ENCODE data around the gene CAMK1. TPM values are rescaled to one million over a fixed set of nuclear protein-coding genes. Genes with fewer than 3 reads are reported as not detected.

CAMK1 gene
- total RNA-seq, 1 experiment from 2014 or later, result 9.7 TPM

DNA sequence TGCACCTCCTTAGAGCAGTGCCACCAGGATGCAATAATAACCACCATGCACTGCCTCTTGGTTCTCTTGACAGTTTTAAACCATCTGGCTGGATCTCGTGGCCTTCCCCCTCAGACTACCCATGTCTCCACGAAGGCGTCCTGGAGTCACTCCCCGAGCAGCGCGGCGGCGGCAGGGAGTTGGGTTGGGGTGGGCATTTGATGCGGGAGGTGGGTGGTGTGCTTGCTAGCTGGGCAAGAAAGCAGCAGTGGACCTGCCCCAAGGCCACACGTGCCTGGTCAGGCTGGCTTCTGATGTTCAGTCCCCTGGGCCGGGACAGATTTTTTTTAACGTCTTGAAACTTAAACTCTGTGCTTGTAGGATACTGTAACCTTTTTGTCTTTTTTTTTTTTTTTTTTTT, 36.4 kb upstream of the CAMK1 start:
- no peaks in the 10 kb centered on the region for H3K9me3 ChIP-seq (ENCODE audit: control insufficient read depth, insufficient read depth, low read depth, low read length)
- no peak for ATAC-seq
- H3K27ac ChIP-seq (ENCODE audit: low read length), result no peak overlapping the region
- BruUV-seq (replicated peaks), result no TSS peak
- ChIA-PET CTCF (no interaction called here), POLR2A (no interaction called here)
- intact Hi-C loops (cut with micrococcal nuclease; ENCODE audit: unreplicated experiment), result no loop called here
- no peak for DNase-seq (ENCODE audit: low read depth, low spot score)
- no peaks in the 10 kb centered on the region for H3K27me3 ChIP-seq (ENCODE audit: control insufficient read depth, insufficient read depth, low read length)
- H3K4me3 ChIP-seq (ENCODE audit: low read depth in 2 of 2, low read length in 2 of 2), result no peak overlapping the region
- H3K36me3 ChIP-seq (ENCODE audit: control insufficient read depth, insufficient read depth, low read length), result peaks cover 13% of the 10 kb centered on the region; the same call in 1 of the 2 replicates
- H3K4me1 ChIP-seq (ENCODE audit: control insufficient read depth, insufficient read depth, low read length), result peaks cover 15% of the 10 kb centered on the region
- in situ Hi-C loops (cut with HindIII; ENCODE audit: low pct_unique_long_range_greater_than_20kb, low sequenced_read_pairs), result no loop called here
- TF ChIP-seq, protein P1, sequence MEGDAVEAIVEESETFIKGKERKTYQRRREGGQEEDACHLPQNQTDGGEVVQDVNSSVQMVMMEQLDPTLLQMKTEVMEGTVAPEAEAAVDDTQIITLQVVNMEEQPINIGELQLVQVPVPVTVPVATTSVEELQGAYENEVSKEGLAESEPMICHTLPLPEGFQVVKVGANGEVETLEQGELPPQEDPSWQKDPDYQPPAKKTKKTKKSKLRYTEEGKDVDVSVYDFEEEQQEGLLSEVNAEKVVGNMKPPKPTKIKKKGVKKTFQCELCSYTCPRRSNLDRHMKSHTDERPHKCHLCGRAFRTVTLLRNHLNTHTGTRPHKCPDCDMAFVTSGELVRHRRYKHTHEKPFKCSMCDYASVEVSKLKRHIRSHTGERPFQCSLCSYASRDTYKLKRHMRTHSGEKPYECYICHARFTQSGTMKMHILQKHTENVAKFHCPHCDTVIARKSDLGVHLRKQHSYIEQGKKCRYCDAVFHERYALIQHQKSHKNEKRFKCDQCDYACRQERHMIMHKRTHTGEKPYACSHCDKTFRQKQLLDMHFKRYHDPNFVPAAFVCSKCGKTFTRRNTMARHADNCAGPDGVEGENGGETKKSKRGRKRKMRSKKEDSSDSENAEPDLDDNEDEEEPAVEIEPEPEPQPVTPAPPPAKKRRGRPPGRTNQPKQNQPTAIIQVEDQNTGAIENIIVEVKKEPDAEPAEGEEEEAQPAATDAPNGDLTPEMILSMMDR (IDR thresholded peaks at IDR 0.05), result no peak
- TF ChIP-seq, protein P2, sequence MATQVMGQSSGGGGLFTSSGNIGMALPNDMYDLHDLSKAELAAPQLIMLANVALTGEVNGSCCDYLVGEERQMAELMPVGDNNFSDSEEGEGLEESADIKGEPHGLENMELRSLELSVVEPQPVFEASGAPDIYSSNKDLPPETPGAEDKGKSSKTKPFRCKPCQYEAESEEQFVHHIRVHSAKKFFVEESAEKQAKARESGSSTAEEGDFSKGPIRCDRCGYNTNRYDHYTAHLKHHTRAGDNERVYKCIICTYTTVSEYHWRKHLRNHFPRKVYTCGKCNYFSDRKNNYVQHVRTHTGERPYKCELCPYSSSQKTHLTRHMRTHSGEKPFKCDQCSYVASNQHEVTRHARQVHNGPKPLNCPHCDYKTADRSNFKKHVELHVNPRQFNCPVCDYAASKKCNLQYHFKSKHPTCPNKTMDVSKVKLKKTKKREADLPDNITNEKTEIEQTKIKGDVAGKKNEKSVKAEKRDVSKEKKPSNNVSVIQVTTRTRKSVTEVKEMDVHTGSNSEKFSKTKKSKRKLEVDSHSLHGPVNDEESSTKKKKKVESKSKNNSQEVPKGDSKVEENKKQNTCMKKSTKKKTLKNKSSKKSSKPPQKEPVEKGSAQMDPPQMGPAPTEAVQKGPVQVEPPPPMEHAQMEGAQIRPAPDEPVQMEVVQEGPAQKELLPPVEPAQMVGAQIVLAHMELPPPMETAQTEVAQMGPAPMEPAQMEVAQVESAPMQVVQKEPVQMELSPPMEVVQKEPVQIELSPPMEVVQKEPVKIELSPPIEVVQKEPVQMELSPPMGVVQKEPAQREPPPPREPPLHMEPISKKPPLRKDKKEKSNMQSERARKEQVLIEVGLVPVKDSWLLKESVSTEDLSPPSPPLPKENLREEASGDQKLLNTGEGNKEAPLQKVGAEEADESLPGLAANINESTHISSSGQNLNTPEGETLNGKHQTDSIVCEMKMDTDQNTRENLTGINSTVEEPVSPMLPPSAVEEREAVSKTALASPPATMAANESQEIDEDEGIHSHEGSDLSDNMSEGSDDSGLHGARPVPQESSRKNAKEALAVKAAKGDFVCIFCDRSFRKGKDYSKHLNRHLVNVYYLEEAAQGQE (IDR thresholded peaks at IDR 0.05; ENCODE audit: insufficient read depth in 1 of 2, low read depth in 2 of 2, low read length in 1 of 2), result no peak
- TF ChIP-seq POLR2AphosphoS5 (IDR thresholded peaks at IDR 0.05; ENCODE audit: low read depth, low read length) (no peak), SIN3A (IDR thresholded peaks at IDR 0.05; ENCODE audit: borderline replicate concordance, insufficient read depth, low read depth, low read length) (no peak), TCF7L2 (IDR thresholded peaks at IDR 0.05; ENCODE audit: low read depth, low read length) (no peak)

DNA sequence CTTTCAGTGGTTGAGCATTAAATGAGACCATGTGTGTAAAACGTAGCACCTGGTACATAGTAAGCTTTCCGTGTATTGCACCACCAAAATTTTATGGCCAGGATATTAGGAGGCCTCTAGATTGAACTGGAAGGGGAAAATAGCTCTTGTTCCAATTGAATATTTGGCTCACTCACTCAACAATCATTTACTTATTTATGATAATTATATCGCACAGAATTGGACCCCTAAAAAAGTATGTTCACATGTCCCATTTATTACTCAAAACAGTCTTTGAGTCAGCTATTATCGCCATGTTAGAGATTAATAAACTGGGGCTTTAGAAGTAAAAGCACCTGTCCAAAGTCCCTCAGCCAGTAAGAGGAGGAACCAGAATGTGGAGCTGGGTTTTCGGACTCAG, 35.2 kb upstream of the CAMK1 start:
- CTCF ChIA-PET, result no interaction called here
- H3K36me3 ChIP-seq (ENCODE audit: control insufficient read depth, insufficient read depth, low read length), result peaks cover 14% of the 10 kb centered on the region; the same call in 1 of the 2 replicates
- intact Hi-C loops (cut with micrococcal nuclease; ENCODE audit: unreplicated experiment), result no loop called here

More for the DNA sequence above, 35.2 kb upstream of the CAMK1 start:
- Histone ChIP-seq H3K9me3 (ENCODE audit: control insufficient read depth, insufficient read depth, low read depth, low read length) (no peaks in the 10 kb centered on the region), H3K27ac (ENCODE audit: low read length) (no peak overlapping the region), H3K4me3 (ENCODE audit: low read depth in 2 of 2, low read length in 2 of 2) (no peak overlapping the region), H3K27me3 (ENCODE audit: control insufficient read depth, insufficient read depth, low read length) (no peaks in the 10 kb centered on the region), H3K4me1 (ENCODE audit: control insufficient read depth, insufficient read depth, low read length) (peaks cover 12% of the 10 kb centered on the region; the same call in 1 of the 2 replicates)
- ATAC-seq (no peak), DNase-seq (ENCODE audit: low read depth, low spot score) (no peak)
- in situ Hi-C loops (cut with HindIII; ENCODE audit: low pct_unique_long_range_greater_than_20kb, low sequenced_read_pairs), result no loop called here
- no TSS peak for BruUV-seq (replicated peaks)
- TF ChIP-seq POLR2AphosphoS5 (IDR thresholded peaks at IDR 0.05; ENCODE audit: low read depth, low read length), result no peak
- no peak for TF ChIP-seq SIN3A (IDR thresholded peaks at IDR 0.05; ENCODE audit: borderline replicate concordance, insufficient read depth, low read depth, low read length)
- TF ChIP-seq, protein P2 (IDR thresholded peaks at IDR 0.05; ENCODE audit: insufficient read depth in 1 of 2, low read depth in 2 of 2, low read length in 1 of 2), result no peak
- POLR2A ChIA-PET, result no interaction called here

Measured in Panc1 (cell line).